Parathyroid adenoma (tissue), 2 donors: ENCODE results near the gene GADD45B.

Source experiments
- H2AFZ ChIP-seq: fragments of 300-600 bp; sonication (generic); one replicate; pipeline ENCODE4 v1.7.0; 2017; ENCODE audit warnings: antibody characterized with exemption, mild to moderate bottlenecking
- H3K27ac ChIP-seq: fragments of 300-600 bp; sonication (generic); one replicate; pipeline ENCODE4 v1.7.0; 2017
- H3K27me3 ChIP-seq: fragments of 300-600 bp; sonication (generic); one replicate; pipeline ENCODE4 v1.7.0; 2017; ENCODE audit warnings: low read length; ENCODE audit not compliant: control insufficient read depth, insufficient read depth
- H3K36me3 ChIP-seq: fragments of 300-600 bp; sonication (generic); one replicate; pipeline ENCODE4 v1.7.0; 2017; ENCODE audit warnings: low read length; ENCODE audit not compliant: control insufficient read depth, insufficient read depth
- H3K4me1 ChIP-seq: fragments of 300-600 bp; sonication (generic); one replicate; pipeline ENCODE4 v1.7.0; 2017; ENCODE audit warnings: control low read depth
- H3K4me2 ChIP-seq: fragments of 300-600 bp; sonication (generic); one replicate; pipeline ENCODE4 v1.7.0; 2017; ENCODE audit warnings: low read length
- H3K4me3 ChIP-seq: fragments of 300-600 bp; sonication (generic); one replicate; pipeline ENCODE4 v1.7.0; 2017; ENCODE audit warnings: low read depth, low read length
- H3K79me2 ChIP-seq: fragments of 300-600 bp; sonication (generic); one replicate; pipeline ENCODE4 v1.7.0; 2017; ENCODE audit warnings: control low read depth
- H3K9ac ChIP-seq: fragments of 300-600 bp; sonication (generic); one replicate; pipeline ENCODE4 v1.7.0; 2017; ENCODE audit warnings: mild to moderate bottlenecking
- H3K9me3 ChIP-seq: fragments of 300-600 bp; sonication (generic); one replicate; pipeline ENCODE4 v1.7.0; 2017; ENCODE audit warnings: low read length; ENCODE audit not compliant: control insufficient read depth
- TF ChIP-seq, protein P1 (sequence below): fragments of 300-600 bp; sonication (generic); IDR thresholded peaks from one replicate; pipeline ENCODE4 v1.7.0; 2017; ENCODE audit warnings: antibody characterized with exemption, mild to moderate bottlenecking
- donor health status: primary hyperparathyroidism.

Gene GADD45B

DNA sequence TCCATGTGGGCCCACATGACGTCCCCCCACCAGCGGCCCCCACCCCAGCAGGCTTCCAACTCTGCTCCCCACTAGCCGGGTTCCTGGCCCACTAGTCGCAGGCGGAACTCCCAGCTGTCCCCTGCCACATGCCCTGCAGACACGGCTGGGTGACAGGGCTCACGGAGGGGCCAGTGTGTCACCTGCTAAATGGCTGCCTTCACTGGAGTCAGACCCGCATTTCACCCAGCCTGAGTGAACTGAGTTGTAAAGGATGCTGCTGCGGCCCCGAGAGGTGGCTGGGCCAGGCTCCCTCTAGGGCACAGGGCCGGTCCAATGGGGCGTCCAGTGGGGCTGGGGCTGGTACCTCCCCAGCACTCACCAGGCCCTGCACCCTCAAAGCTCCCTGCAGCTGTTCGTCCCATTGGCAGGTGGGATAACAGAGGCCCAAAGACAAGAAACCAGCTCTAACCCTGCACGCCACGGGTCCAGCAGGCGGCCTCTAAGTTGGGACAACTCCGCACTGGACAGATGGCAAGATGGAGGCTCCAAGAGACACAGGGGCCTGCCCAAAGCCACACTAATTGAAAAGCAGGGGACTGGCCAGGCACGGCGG is 22.4 kb upstream of the GADD45B start:
- Histone ChIP-seq H3K27ac (no peak overlapping the region), H2AFZ (no peak overlapping the region), H3K36me3 (no peaks in the 10 kb centered on the region), H3K4me2 (no peak overlapping the region), H3K9me3 (no peaks in the 10 kb centered on the region), H3K9ac (no peak overlapping the region), H3K4me3 (no peak overlapping the region), H3K79me2 (no peaks in the 10 kb centered on the region), H3K27me3 (no peaks in the 10 kb centered on the region), H3K4me1 (no peaks in the 10 kb centered on the region)
- TF ChIP-seq, protein P1, sequence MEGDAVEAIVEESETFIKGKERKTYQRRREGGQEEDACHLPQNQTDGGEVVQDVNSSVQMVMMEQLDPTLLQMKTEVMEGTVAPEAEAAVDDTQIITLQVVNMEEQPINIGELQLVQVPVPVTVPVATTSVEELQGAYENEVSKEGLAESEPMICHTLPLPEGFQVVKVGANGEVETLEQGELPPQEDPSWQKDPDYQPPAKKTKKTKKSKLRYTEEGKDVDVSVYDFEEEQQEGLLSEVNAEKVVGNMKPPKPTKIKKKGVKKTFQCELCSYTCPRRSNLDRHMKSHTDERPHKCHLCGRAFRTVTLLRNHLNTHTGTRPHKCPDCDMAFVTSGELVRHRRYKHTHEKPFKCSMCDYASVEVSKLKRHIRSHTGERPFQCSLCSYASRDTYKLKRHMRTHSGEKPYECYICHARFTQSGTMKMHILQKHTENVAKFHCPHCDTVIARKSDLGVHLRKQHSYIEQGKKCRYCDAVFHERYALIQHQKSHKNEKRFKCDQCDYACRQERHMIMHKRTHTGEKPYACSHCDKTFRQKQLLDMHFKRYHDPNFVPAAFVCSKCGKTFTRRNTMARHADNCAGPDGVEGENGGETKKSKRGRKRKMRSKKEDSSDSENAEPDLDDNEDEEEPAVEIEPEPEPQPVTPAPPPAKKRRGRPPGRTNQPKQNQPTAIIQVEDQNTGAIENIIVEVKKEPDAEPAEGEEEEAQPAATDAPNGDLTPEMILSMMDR: no peak

DNA sequence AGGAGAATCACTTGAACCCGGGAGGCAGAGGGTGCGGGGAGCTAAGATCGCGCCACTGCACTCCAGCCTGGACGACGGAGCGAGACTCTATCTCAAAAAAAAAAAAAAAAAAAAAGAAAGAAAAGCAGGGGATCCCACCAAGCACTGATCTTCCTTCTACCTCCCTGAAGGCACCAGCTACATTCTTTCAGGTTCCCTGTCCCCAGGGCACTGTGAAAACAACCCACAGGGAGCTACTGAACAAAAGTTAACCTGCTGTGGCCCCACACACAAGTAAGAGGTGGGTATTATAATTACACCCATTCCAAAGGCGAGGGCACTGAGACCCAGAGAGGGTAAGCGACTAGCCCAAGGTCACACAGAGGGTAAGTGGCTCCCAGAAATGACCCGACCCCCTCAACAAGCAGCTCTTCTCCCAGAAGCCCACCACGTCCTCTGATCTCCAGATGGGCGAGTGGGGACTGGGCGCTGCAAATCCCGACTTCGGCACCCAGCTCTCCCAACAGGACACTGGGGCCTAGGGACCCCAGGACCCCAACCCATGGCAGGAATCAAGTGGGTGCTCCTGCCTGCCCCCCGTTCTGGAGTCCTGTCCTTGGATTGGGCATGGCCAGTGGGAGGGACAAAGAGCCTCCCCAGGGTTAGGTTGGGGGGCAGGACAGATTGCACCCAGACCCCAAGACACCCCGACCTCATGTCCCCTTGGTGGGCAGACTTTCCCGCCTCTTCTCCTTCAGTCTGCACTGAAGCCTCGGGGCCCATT is 21.5 kb upstream of the GADD45B start:
- H3K79me2 ChIP-seq: no peaks in the 10 kb centered on the region
- H2AFZ ChIP-seq: no peak overlapping the region
- H3K27ac ChIP-seq: no peak overlapping the region
- H3K36me3 ChIP-seq: no peaks in the 10 kb centered on the region
- H3K9me3 ChIP-seq: no peaks in the 10 kb centered on the region
- no peaks in the 10 kb centered on the region for H3K27me3 ChIP-seq
- H3K9ac ChIP-seq: no peak overlapping the region
- H3K4me3 ChIP-seq: no peak overlapping the region
- H3K4me2 ChIP-seq: no peak overlapping the region
- TF ChIP-seq, protein P1: no peak
- H3K4me1 ChIP-seq: no peaks in the 10 kb centered on the region

DNA sequence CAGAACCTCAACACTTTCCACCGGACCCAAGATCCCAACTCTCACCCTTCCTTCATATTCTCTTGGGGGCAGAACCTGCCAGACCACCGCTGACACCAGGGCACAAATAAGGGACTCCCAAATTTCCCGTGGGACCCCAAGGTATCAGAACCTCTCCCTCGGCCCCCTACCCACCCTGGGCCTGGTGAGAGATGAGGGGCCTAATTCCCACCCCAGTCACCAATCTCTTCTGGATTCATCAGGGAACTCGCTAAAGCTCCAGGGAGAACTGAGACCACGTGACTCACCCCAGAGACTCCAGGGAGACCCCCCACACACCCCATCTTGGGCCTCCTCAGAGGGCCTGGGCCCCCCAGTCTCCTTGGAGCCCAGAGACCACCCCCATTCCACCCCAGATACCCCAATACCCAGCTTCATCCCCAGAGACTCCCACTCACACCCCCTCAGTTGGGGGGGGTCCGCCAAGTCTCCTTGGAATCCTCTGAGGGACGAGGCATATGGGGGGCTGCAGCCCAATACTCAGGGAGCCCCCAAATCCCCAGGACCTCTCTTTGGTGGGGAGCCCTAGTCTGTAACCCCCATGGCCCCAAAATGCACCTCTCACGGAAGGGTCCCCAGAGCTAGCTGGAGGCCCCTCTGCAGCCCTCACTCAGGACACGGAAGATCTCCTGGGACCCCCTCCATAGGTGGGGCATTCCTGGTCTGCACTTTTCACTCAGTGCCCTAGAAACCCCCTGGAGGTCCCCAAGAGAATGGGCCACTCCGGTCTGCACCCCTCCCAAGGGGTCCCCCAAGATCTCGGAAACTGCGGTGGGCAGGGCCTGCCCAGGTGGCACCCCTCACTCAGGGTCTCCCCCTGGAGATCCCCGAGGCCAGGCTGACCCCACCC is 20.7 kb upstream of the GADD45B start:
- H3K9ac ChIP-seq: no peak overlapping the region
- peak overlapping the region; percentile 71 for H3K4me2 ChIP-seq
- no peaks in the 10 kb centered on the region for H3K36me3 ChIP-seq
- no peaks in the 10 kb centered on the region for H3K79me2 ChIP-seq
- no peaks in the 10 kb centered on the region for H3K9me3 ChIP-seq
- no peaks in the 10 kb centered on the region for H3K4me1 ChIP-seq
- H2AFZ ChIP-seq: no peak overlapping the region
- TF ChIP-seq, protein P1: no peak
- no peak overlapping the region for H3K4me3 ChIP-seq
- no peak overlapping the region for H3K27ac ChIP-seq
- H3K27me3 ChIP-seq: no peaks in the 10 kb centered on the region

DNA sequence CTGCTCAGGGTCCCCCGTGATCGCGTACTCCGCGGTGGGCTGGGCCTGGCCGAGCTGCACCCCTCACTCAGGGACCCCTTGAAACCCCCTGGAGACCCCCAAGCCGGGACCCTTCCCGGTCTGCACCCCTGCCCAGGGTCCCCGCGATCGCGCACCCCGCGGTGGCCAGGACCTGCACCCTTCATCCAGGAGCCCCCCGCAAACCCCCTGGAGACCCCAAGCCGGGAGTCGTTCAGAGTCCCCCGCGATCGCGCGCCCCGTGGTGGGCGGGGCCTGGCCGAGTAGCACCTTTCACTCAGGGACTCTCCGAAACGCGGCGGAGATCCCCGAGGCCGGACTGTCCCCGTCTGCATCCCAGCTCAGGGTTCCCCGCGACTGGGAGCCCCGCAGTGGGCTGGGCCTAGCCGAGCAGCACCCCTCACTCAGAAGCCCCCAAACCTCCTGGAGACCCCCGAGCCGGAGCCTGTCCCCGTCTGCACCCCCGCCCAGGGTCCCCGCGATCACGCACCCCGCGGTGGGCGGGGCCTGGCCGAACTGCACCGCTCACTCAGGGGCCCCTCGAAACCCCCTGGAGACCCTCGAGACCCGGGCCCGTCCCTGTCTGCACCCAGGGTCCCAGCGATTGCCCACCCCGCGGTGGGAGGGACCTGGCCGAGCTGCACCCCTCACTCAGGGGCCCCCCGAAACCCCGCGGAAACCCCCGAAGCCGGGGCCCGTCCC is 19.9 kb upstream of the GADD45B start:
- TF ChIP-seq, protein P1: no peak
- Histone ChIP-seq H3K79me2 (no peaks in the 10 kb centered on the region), H3K9ac (peak overlapping the region; percentile 61), H3K27me3 (no peaks in the 10 kb centered on the region), H3K4me1 (no peaks in the 10 kb centered on the region), H2AFZ (peak overlapping the region; percentile 72), H3K4me3 (peak overlapping the region; percentile 83), H3K36me3 (no peaks in the 10 kb centered on the region), H3K4me2 (peak overlapping the region; percentile 71), H3K27ac (no peak overlapping the region), H3K9me3 (no peaks in the 10 kb centered on the region)
